ENCODE results near the gene AGL. TPM values are rescaled to one million over a fixed set of nuclear protein-coding genes. Genes with fewer than 3 reads are reported as not detected.

AGL gene
- total and polyA plus RNA-seq, 2 of the 8 experiments (the other 6 are each of a cell fraction or from before 2014, with no cell fraction given), result 2.7 to 19.2 TPM

DNA sequence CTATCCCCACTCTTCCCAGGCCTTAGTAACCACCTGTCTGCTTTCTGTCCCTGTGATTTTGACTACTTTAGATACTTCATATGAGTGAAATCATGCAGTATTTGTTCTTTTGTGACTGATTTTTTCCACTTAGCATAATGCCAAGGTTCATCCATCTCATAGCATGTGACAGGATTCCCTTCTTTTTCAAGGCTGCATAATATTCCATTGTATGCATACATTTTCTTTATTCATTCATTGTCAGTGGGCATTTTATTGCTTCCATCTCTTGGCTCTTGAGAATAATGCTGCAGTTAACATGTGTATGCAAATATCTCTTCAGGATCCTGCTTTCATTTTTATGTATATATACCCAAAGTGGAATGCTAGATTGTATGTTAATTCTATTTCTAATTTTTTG, 56.4 kb downstream of the AGL start:
- no peak overlapping the region for H3K14ac ChIP-seq (ENCODE audit: insufficient read length)
- no peak overlapping the region for H3K9ac ChIP-seq (replicated peaks in 1 of 4; ENCODE audit: extremely low read depth in 1 of 4, low read depth in 3 of 4, low read length in 3 of 4)
- no peaks in the 10 kb centered on the region for H4K20me1 ChIP-seq (replicated peaks in 1 of 2; ENCODE audit: control insufficient read depth in 1 of 2, insufficient read depth in 2 of 2, low read length in 2 of 2)
- peaks cover 0 to 4% of the 10 kb centered on the region in 2 experiments; a peak in 2 of 4 replicates for H3K9me3 ChIP-seq (ENCODE audit: insufficient read depth in 2 of 2, low read depth in 1 of 2, low read length in 1 of 2)
- H3K4ac ChIP-seq (replicated peaks; ENCODE audit: insufficient read length, low read depth, low read length), result no peak overlapping the region
- H2AFZ ChIP-seq (ENCODE audit: low read length), result no peak overlapping the region
- H3K23ac ChIP-seq (ENCODE audit: insufficient read length), result no peak overlapping the region
- no peak overlapping the region for H2AK5ac ChIP-seq (ENCODE audit: low read depth, low read length)
- H4K91ac ChIP-seq (replicated peaks; ENCODE audit: insufficient read length, low read length), result no peak overlapping the region
- no peak overlapping the region for H4K8ac ChIP-seq (ENCODE audit: extremely low read depth, insufficient read depth, low read length)
- no peak overlapping the region for H2BK15ac ChIP-seq (ENCODE audit: low read length)
- FAIRE-seq (no peak), DNase-seq (ENCODE audit: low read depth in 1 of 2, low spot score in 2 of 2) (no peak)
- H3K27ac ChIP-seq (ENCODE audit: low read depth, low read length), result no peak overlapping the region
- ChIA-PET CTCF (ENCODE audit: partially characterized antibody) (no interaction called here), POLR2A (ENCODE audit: partially characterized antibody) (no interaction called here)
- TF ChIP-seq, protein P1, sequence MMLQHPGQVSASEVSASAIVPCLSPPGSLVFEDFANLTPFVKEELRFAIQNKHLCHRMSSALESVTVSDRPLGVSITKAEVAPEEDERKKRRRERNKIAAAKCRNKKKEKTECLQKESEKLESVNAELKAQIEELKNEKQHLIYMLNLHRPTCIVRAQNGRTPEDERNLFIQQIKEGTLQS (IDR thresholded peaks at IDR 0.05; ENCODE audit: insufficient read depth, low read depth, low read length), result no peak
- TF ChIP-seq POLR2A (IDR thresholded peaks at IDR 0.05; ENCODE audit: control extremely low read depth in 1 of 2, low read depth in 2 of 2, low read length in 2 of 2) (no peak), SUZ12 (IDR thresholded peaks at IDR 0.05; ENCODE audit: low read length) (no peak), SRF (IDR thresholded peaks at IDR 0.05; ENCODE audit: low read depth, low read length) (no peak), KDM1A (IDR thresholded peaks at IDR 0.05; ENCODE audit: borderline replicate concordance, low read length) (peak; percentile 63; the same call in 1 of the 2 replicates), TAF7 (optimal IDR thresholded peaks at IDR 0.05; ENCODE audit: borderline replicate concordance, low read depth, low read length) (no peak), EZH2 (IDR thresholded peaks at IDR 0.05; ENCODE audit: low read depth, low read length, severe bottlenecking) (no peak)
- H2BK5ac ChIP-seq (ENCODE audit: low read depth, low read length), result no peak overlapping the region
- no peak overlapping the region for H3K56ac ChIP-seq (replicated peaks; ENCODE audit: insufficient read length, low read depth, low read length)
- no peak overlapping the region for H2BK20ac ChIP-seq (ENCODE audit: low read length)
- H3K4me3 ChIP-seq (ENCODE audit: extremely low read depth in 1 of 4, insufficient read depth in 2 of 4, low read depth in 3 of 4, low read length in 4 of 4), result no peak overlapping the region
- peaks cover 0 to 4% (median 0%) of the 10 kb centered on the region in 4 experiments; a peak in 1 of 7 replicates for H3K4me1 ChIP-seq (replicated peaks in 1 of 4; ENCODE audit: control insufficient read depth in 3 of 4, insufficient read depth in 4 of 4, low read length in 3 of 4)
- no peaks in the 10 kb centered on the region for H3K23me2 ChIP-seq (ENCODE audit: low read depth, low read length)
- H3K4me2 ChIP-seq (ENCODE audit: insufficient read depth in 1 of 2, low read depth in 2 of 2, low read length in 2 of 2), result no peak overlapping the region
- no peaks in the 10 kb centered on the region for H3K27me3 ChIP-seq (replicated peaks in 1 of 4; ENCODE audit: control insufficient read depth in 3 of 4, extremely low read depth in 1 of 4, insufficient read depth in 3 of 4, low read length in 3 of 4)
- no peak overlapping the region for H3K18ac ChIP-seq (ENCODE audit: extremely low read depth, low read length)
- no peaks in the 10 kb centered on the region for H3K79me2 ChIP-seq (ENCODE audit: control insufficient read depth in 1 of 2, insufficient read depth in 2 of 2, low read length in 2 of 2)
- no peak overlapping the region for H2BK120ac ChIP-seq (replicated peaks; ENCODE audit: low read depth, low read length)
- no peaks in the 10 kb centered on the region for H3K79me1 ChIP-seq (ENCODE audit: low read depth, low read length)
- H2BK12ac ChIP-seq (ENCODE audit: low read depth, low read length), result no peak overlapping the region
- H3K36me3 ChIP-seq (ENCODE audit: control insufficient read depth in 2 of 4, insufficient read depth in 4 of 4, low read length in 3 of 4), result peaks cover 0 to 4% (median 1%) of the 10 kb centered on the region in 4 experiments; a peak in 2 of 8 replicates
- H4K5ac ChIP-seq (ENCODE audit: insufficient read length, low read depth, low read length), result no peak overlapping the region
